Posterior vena cava (tissue), 2 donors: ENCODE measurements around the gene SNAP47. TPM values are rescaled to one million over a fixed set of nuclear protein-coding genes. Genes with fewer than 3 reads are reported as not detected.
"Not testable (repeated sequence)": the region's sequence is repeated elsewhere in the genome, so short reads cannot be mapped to it uniquely, and the experiment has no call there.

Experiments used
- DNase-seq: peaks from one replicate; pipeline ENCODE4 v3.0.0-alpha.2; 2020; ENCODE audit warnings: low spot score
- intact Hi-C, 2 donors: fragments of 100-400 bp; cut with DNase I; formaldehyde crosslinking; loops; one replicate each; pipeline versions ENCODE4 v1.14.1 to v1.14.2; 2022 to 2023
- long read RNA-seq, 2 donors: library from polyadenylated mRNA; unstranded; transcript quantifications; one replicate each; pipeline ENCODE4 v2.0.0, GENCODE V29; 2020 to 2021
- total RNA-seq, 2 donors: library from RNA; stranded (reverse); fragmentation: NEBNext Ultra II Directional; extraction: Animal tissue kit (Norgen Biotek cat#: 25700); gene quantifications; one replicate each; pipeline ENCODE4 v1.2.1, GENCODE V29; 2021
- donor health status: DM: yes; HTN: yes; CAD: no.
- donor health status: DM: yes; HTN: yes; CAD: no.

Gene SNAP47
- 10 to 100 TPM; 14.8 to 16.3 TPM for total RNA-seq
- long read RNA-seq, donor 1, transcript SNAP47-202 (5 exons, 2,362 nt): major isoform, 12 of 23 reads
- long read RNA-seq, donor 1, partial matches to known transcripts: 2 of 23 reads
- long read RNA-seq, donor 1, other reads (novel, unspliced or antisense): 9 of 23 reads
- long read RNA-seq, donor 2, transcript SNAP47-202 (5 exons, 2,362 nt): major isoform, 76 of 108 reads
- long read RNA-seq, donor 2, partial matches to known transcripts: 16 of 108 reads
- long read RNA-seq, donor 2, other reads (novel, unspliced or antisense): 13 of 108 reads

- DNase-seq: peak; percentile 97
- intact Hi-C loops: no loop called here
These were observed at the start of gene SNAP47, which contains the start of gene JMJD4 for GRCh38 chr1:227734856-227735538. TSS of gene SNAP47 (plus strand) at chr1:227735435. CDS start at chr1:227747737, 12,302 bp downstream. TSS of gene JMJD4 (minus strand) at chr1:227735302. CDS start at chr1:227735273, 29 bp downstream.

GRCh38 chr1:227685807-227686206, 49.4 kb upstream of the SNAP47 start:
- no peak for DNase-seq
- intact Hi-C loops: no loop called here

- no peak for DNase-seq
- intact Hi-C loops: no loop called here
These were observed 37.8 kb upstream of the SNAP47 start for GRCh38 chr1:227697321-227697864.

GRCh38 chr1:227701631-227702030, 33.6 kb upstream of the SNAP47 start:
- DNase-seq, intact Hi-C loops: not testable (repeated sequence)

GRCh38 chr1:227707846-227708245, 27.4 kb upstream of the SNAP47 start:
- no peak for DNase-seq
- intact Hi-C loops: no loop called here

GRCh38 chr1:227709451-227709850, 25.8 kb upstream of the SNAP47 start:
- intact Hi-C loops: no loop called here
- no peak for DNase-seq

GRCh38 chr1:227710474-227710873, 24.8 kb upstream of the SNAP47 start:
- DNase-seq, intact Hi-C loops: not testable (repeated sequence)

GRCh38 chr1:227712648-227713047, 22.6 kb upstream of the SNAP47 start:
- intact Hi-C loops: no loop called here

GRCh38 chr1:227718932-227719331, 16.3 kb upstream of the SNAP47 start:
- no peak for DNase-seq
- intact Hi-C loops: no loop called here

More at GRCh38 chr1:227712648-227713047, 22.6 kb upstream of the SNAP47 start:
- DNase-seq: no peak

GRCh38 chr1:227723474-227723873, 11.8 kb upstream of the SNAP47 start:
- intact Hi-C loops: loop anchor here in 1 of 2 donors (10.0 kb wide), 1 partner anchor 949 kb away; no protein-coding TSS in a partner anchor

GRCh38 chr1:227725046-227725445, 10.2 kb upstream of the SNAP47 start:
- DNase-seq: no peak
- intact Hi-C loops: loop anchor here in 1 of 2 donors (10.0 kb wide), 1 partner anchor 950 kb away; no protein-coding TSS in a partner anchor

More at GRCh38 chr1:227723474-227723873, 11.8 kb upstream of the SNAP47 start:
- no peak for DNase-seq

GRCh38 chr1:227726318-227726717, 8.9 kb upstream of the SNAP47 start:
- no peak for DNase-seq
- intact Hi-C loops: loop anchor here in 1 of 2 donors (10.0 kb wide), 1 partner anchor 952 kb away; no protein-coding TSS in a partner anchor

GRCh38 chr1:227726924-227727599, 8.2 kb upstream of the SNAP47 start:
- no peak for DNase-seq
- intact Hi-C loops: loop anchor here in 1 of 2 donors (10.0 kb wide), 1 partner anchor 952 kb away; no protein-coding TSS in a partner anchor

GRCh38 chr1:227728059-227728891, 7.0 kb upstream of the SNAP47 start:
- intact Hi-C loops: loop anchor here in 1 of 2 donors (10.0 kb wide), 1 partner anchor 953 kb away; no protein-coding TSS in a partner anchor

GRCh38 chr1:227728892-227729143, 6.4 kb upstream of the SNAP47 start:
- DNase-seq: no peak
- intact Hi-C loops: loop anchor here in 1 of 2 donors (10.0 kb wide), 1 partner anchor 954 kb away; no protein-coding TSS in a partner anchor

More at GRCh38 chr1:227728059-227728891, 7.0 kb upstream of the SNAP47 start:
- peak; percentile 83 for DNase-seq

GRCh38 chr1:227729144-227729880, 5.9 kb upstream of the SNAP47 start:
- intact Hi-C loops: loop anchor here in 1 of 2 donors (10.0 kb wide), 1 partner anchor 955 kb away; no protein-coding TSS in a partner anchor
- peak; percentile 78 for DNase-seq

- peak; percentile 78 for DNase-seq
These were observed 5.2 kb upstream of the SNAP47 start for GRCh38 chr1:227729881-227730629.

More at GRCh38 chr1:227729881-227730629, 5.2 kb upstream of the SNAP47 start:
- intact Hi-C loops: loop anchor here in 1 of 2 donors (10.0 kb wide), 1 partner anchor 955 kb away; no protein-coding TSS in a partner anchor
